GM12872 (cell line): Measurements from ENCODE around the gene PTPN11.

Experiments used
- CTCF ChIP-seq: IDR thresholded peaks from 3 replicates; pipeline ENCODE4 v1.5.1; 2011; ENCODE audit warnings: low read depth, mild to moderate bottlenecking, low read length, moderate library complexity; ENCODE audit not compliant: insufficient read depth

Gene PTPN11

DNA sequence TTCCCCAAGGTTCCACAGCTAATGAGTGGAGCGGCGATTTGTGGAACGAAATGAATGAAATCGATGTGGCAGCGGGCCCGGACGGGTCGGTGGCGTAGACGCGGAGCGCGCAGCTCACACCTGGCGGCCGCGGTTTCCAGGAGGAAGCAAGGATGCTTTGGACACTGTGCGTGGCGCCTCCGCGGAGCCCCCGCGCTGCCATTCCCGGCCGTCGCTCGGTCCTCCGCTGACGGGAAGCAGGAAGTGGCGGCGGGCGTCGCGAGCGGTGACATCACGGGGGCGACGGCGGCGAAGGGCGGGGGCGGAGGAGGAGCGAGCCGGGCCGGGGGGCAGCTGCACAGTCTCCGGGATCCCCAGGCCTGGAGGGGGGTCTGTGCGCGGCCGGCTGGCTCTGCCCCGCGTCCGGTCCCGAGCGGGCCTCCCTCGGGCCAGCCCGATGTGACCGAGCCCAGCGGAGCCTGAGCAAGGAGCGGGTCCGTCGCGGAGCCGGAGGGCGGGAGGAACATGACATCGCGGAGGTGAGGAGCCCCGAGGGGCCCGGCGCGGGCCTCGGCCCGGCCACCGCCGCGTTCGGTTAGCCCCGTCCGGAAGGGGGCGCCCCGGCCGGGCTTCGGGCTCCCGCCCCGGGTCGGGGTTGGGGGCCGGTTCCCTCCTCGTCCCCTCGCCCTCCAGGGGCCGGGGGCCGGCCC, at the start of gene PTPN11:
Gene PTPN11, plus strand, starts transcription at position 340 of the 689 bp plus-strand sequence. Its CDS starts 165 bp downstream, at position 505.
- peak; percentile 47; the same call in 2 of the 3 replicates for TF ChIP-seq CTCF

DNA sequence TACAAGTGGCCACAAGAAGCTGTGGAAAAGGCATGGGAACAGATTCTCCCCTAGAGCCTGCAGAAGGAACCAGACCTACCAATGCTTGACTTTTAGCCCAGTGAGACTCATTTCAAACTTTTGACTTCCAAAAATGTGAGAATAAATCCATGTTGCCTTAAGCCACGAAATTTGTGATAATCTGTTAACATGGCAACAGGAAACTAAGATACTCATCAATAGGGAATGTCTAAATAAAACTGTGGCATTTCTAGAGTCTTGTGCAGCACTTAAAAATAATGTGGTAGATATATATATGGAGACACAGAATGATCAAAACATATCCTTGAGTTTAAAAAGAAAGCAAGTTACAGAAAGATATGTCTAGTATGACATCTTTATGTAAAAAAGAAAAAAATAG, 48.5 kb upstream of the PTPN11 start:
- TF ChIP-seq CTCF: no peak

DNA sequence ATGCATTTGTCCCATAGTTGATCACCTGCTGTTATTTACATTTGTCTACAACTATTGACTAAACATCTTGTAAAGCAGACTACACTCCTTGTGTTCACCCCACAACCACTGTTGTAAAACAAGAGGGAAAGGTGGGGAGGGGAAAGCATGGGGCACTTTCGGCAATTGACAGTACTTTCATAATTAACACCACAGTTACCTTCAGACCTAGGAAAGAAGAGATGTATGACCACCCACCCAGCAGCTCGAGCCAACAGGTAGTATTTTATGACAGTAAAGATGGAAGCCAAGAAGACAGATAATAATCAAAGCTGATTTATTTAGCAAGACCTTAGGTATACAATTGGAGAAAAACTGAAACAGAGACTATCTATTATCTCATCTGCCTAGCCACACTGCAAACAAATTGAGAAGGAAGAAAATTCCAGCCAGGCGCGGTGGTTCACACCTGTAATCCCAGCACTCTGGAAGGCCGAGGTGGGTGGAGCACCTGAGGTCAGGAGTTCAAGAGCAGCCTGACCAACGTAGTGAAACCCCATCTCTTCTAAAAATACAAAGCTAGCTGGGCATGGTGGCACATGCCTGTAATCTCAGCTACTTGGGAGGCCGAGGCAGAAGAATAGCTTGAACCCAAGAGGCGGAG, 47.8 kb upstream of the PTPN11 start:
- TF ChIP-seq CTCF: no peak

- TF ChIP-seq CTCF: no peak
These were observed 44.5 kb upstream of the PTPN11 start for GRCh38 chr12:112374166-112374740.

DNA sequence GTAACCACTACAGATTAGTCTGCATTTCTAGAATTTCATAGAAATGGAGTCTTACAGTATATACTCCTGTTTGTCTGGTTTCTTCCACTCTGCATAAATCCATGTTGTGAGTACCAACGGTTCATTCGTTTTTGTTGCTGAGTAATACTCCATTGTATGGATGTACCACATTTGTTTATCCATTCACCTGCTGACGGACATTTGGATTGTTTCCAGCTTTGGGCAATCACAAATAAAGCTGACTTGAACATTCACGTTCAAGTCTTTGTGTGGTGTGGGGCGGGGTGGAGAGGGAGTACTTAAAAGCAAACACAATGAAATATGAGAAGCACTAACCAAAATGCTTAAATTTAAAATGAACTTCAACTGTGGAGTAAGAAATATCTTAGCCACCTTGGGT, 43.6 kb upstream of the PTPN11 start:
- TF ChIP-seq CTCF: no peak

GRCh38 chr12:112380663-112381405, 37.9 kb upstream of the PTPN11 start:
- TF ChIP-seq CTCF: no peak

DNA sequence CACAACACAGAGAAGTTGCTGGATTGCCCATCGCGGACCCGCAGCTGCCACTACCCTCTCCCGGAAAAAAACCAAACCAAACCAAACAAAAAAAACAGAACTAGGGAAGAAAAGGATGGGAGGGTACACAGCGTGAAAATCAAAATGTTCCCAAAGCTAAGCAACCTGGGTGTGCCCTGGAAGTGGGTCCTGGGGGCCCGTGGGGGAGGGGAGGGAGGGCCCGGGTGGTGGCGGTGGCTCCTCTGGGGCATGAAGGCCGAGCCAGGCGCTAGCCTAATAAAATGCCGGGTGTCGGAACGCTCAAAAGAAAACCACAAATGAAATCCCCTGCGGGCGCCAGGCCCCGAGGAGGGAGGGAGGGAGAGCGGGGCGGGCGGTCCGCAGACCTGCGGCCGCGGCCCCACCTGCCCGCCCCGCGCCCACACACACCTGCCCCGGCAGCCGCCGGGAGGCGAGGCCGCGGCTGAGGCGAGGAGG, 37.3 kb upstream of the PTPN11 start:
- no peak for TF ChIP-seq CTCF
